WTC11 (cell line): ENCODE measurements around the gene USP38.

ENCODE experiments used
- FOXK1 ChIP-seq: sonication (generic); formaldehyde crosslinking; IDR thresholded peaks from 2 replicates; pipeline ENCODE4 v1.8.0; 2022; ENCODE audit warnings: mild to moderate bottlenecking, moderate library complexity, missing genetic modification reagents
- SP1 ChIP-seq: sonication (generic); formaldehyde crosslinking; conservative IDR thresholded peaks from 2 replicates; pipeline ENCODE4 v1.8.1; 2022; ENCODE audit warnings: missing genetic modification reagents
- TF ChIP-seq, protein P1 (sequence below): fragments of 200-600 bp; IDR thresholded peaks from 2 replicates; pipeline ENCODE4 v1.8.0; 2022; ENCODE audit warnings: antibody characterized with exemption
- TF ChIP-seq, protein P2 (sequence below): sonication (generic); formaldehyde crosslinking; IDR thresholded peaks from 2 replicates; pipeline ENCODE4 v1.8.1; 2023; ENCODE audit warnings: mild to moderate bottlenecking, moderate library complexity, missing genetic modification reagents

DNA sequence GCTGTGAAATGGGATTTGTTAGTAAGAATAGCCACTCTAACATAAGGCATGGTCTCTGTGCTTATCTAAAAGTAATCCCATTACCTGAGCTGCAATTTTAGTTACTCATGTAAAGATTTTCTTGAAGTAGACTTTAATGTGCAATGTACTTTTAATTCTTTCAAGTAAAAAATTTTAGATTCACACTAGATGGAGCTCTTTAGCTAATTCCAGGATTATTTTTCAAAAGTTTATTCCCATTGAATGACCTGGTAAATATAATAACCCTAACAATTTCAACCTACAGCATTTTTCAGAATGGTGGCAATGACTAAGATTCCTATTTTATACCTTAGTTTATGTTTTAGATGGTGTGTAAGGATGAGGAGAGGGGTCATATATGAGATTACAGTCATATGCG, 18.1 kb downstream of the USP38 start:
- TF ChIP-seq, protein P1, sequence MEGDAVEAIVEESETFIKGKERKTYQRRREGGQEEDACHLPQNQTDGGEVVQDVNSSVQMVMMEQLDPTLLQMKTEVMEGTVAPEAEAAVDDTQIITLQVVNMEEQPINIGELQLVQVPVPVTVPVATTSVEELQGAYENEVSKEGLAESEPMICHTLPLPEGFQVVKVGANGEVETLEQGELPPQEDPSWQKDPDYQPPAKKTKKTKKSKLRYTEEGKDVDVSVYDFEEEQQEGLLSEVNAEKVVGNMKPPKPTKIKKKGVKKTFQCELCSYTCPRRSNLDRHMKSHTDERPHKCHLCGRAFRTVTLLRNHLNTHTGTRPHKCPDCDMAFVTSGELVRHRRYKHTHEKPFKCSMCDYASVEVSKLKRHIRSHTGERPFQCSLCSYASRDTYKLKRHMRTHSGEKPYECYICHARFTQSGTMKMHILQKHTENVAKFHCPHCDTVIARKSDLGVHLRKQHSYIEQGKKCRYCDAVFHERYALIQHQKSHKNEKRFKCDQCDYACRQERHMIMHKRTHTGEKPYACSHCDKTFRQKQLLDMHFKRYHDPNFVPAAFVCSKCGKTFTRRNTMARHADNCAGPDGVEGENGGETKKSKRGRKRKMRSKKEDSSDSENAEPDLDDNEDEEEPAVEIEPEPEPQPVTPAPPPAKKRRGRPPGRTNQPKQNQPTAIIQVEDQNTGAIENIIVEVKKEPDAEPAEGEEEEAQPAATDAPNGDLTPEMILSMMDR = no peak
- TF ChIP-seq, protein P2, sequence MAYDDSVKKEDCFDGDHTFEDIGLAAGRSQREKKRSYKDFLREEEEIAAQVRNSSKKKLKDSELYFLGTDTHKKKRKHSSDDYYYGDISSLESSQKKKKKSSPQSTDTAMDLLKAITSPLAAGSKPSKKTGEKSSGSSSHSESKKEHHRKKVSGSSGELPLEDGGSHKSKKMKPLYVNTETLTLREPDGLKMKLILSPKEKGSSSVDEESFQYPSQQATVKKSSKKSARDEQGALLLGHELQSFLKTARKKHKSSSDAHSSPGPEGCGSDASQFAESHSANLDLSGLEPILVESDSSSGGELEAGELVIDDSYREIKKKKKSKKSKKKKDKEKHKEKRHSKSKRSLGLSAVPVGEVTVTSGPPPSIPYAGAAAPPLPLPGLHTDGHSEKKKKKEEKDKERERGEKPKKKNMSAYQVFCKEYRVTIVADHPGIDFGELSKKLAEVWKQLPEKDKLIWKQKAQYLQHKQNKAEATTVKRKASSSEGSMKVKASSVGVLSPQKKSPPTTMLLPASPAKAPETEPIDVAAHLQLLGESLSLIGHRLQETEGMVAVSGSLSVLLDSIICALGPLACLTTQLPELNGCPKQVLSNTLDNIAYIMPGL (CRISPR knock-in tag) = no peak
- no peak for TF ChIP-seq FOXK1 (CRISPR knock-in tag)
- no peak for TF ChIP-seq SP1 (CRISPR knock-in tag)
